K562 (cell line): ENCODE data around the gene ALDH16A1. TPM values are rescaled to one million over a fixed set of nuclear protein-coding genes. Genes with fewer than 3 reads are reported as not detected.

Experiments used
- CHD2 ChIP-seq: IDR thresholded peaks from 2 replicates; pipeline ENCODE4 v1.6.1; 2011; ENCODE audit warnings: low read depth, low read length
- CREB1 ChIP-seq, 2 experiments: sonication (generic) in 1 of 2; formaldehyde crosslinking in 1 of 2; IDR thresholded peaks; 2 replicates each; pipeline versions ENCODE4 v1.6.1 to v1.8.0; 2012 to 2022; ENCODE audit warnings: inconsistent platforms in 1 of 2, mild to moderate bottlenecking in 1 of 2, missing genetic modification reagents in 1 of 2, moderate library complexity in 1 of 2
- FUS ChIP-seq: fragments of 200-400 bp; formaldehyde crosslinking; optimal IDR thresholded peaks from 2 replicates; pipeline ENCODE3; 2017; ENCODE audit warnings: low read depth, low read length
- HMG20A ChIP-seq: fragments of 450-650 bp; formaldehyde crosslinking; conservative IDR thresholded peaks from 2 replicates; pipeline ENCODE4 v1.4.0; 2020; ENCODE audit warnings: mild to moderate bottlenecking, mixed read lengths
- KAT7 ChIP-seq: sonication (generic); formaldehyde crosslinking; IDR thresholded peaks from 2 replicates; pipeline ENCODE4 v1.8.0; 2022; ENCODE audit warnings: missing genetic modification reagents, mild to moderate bottlenecking, borderline replicate concordance
- NR2C2 ChIP-seq, 2 experiments: fragments of 200-800 bp in 1 of 2; sonication (Bioruptor generic) in 1 of 2; sonication (generic) in 1 of 2; formaldehyde crosslinking in 1 of 2; IDR thresholded peaks; 2 replicates each; pipeline versions ENCODE4 v1.6.1 to v1.8.0; 2016 to 2022; ENCODE audit warnings: mild to moderate bottlenecking in 1 of 2, missing compliant biosample characterization in 1 of 2, missing genetic modification characterization in 1 of 2, missing genetic modification reagents in 1 of 2
- POLR2B ChIP-seq: fragments of 450-650 bp; IDR thresholded peaks from 2 replicates; pipeline ENCODE4 v1.6.1; 2018; ENCODE audit warnings: low read depth; ENCODE audit not compliant: partially characterized antibody
- RBFOX2 ChIP-seq: fragments of 200-400 bp; formaldehyde crosslinking; IDR thresholded peaks from 2 replicates; pipeline ENCODE4 v1.6.1; 2017; ENCODE audit warnings: low read depth, mild to moderate bottlenecking, low read length, moderate library complexity
- SRSF1 ChIP-seq: fragments of 200-400 bp; formaldehyde crosslinking; IDR thresholded peaks from 2 replicates; pipeline ENCODE4 v1.6.1; 2017; ENCODE audit warnings: mild to moderate bottlenecking, low read depth, low read length, moderate library complexity
- TFAM ChIP-seq: fragments of 250-450 bp; sonication (Bioruptor Pico); conservative IDR thresholded peaks from 2 replicates; pipeline ENCODE4 v1.5.0; 2021; ENCODE audit warnings: mild to moderate bottlenecking, moderate library complexity
- ZNF354B ChIP-seq: fragments of 250-450 bp; sonication (Bioruptor Pico); IDR thresholded peaks from 2 replicates; pipeline ENCODE4 v1.4.0; 2020
- polyA plus RNA-seq, 8 experiments: library from polyadenylated mRNA; depleted of rRNA in 4 of 8; stranded (reverse) in 5 of 8; unstranded in 3 of 8; fragments of >200 nt; fragmentation: Nextera tagmentation in 2 of 8; fragmentation: Illumina TruSeq in 1 of 8; extraction: Ambion mirVana in 2 of 8; extraction: Trizol in 1 of 8; gene quantifications; 2 replicates each; pipeline versions ENCODE4 v1.2.1 to v1.2.3, GENCODE V29; 2011 to 2014; ENCODE audit warnings: inconsistent platforms in 1 of 8, missing spikeins in 1 of 8
- total RNA-seq, 7 experiments: library from RNA; depleted of rRNA in 6 of 7; stranded (reverse); fragments of >200 nt in 6 of 7; fragmentation: Illumina TruSeq in 2 of 7; extraction: Trizol in 2 of 7; gene quantifications; 2 replicates each; pipeline versions ENCODE4 v1.2.1 to v1.2.3, GENCODE V29; 2011 to 2021; ENCODE audit warnings: low replicate concordance in 1 of 7
- TF ChIP-seq, protein P1 (sequence below), 2 experiments: fragments of 450-650 bp; IDR thresholded peaks; 2 replicates each; pipeline ENCODE4 v1.6.1; 2018; ENCODE audit warnings: mild to moderate bottlenecking in 2 of 2, low read depth in 1 of 2; ENCODE audit not compliant: partially characterized antibody in 2 of 2
- TF ChIP-seq, protein P2 (sequence below): fragments of 250-450 bp; sonication (Bioruptor Pico); IDR thresholded peaks from 2 replicates; pipeline ENCODE4 v1.4.0; 2020; ENCODE audit warnings: mild to moderate bottlenecking, moderate library complexity
- TF ChIP-seq, protein P3 (sequence below), 3 experiments: fragments of 200-800 bp in 1 of 3; fragments of 250-450 bp in 1 of 3; fragments of 450-650 bp in 1 of 3; sonication (Bioruptor Pico) in 1 of 3; sonication (Bioruptor generic) in 1 of 3; formaldehyde crosslinking in 1 of 3; IDR thresholded peaks; 2 replicates each; pipeline versions ENCODE4 v1.6.1 to v1.8.0; 2016 to 2022; ENCODE audit warnings: mild to moderate bottlenecking in 2 of 3, missing genetic modification characterization in 2 of 3, missing compliant biosample characterization in 1 of 3, moderate library complexity in 1 of 3
- TF ChIP-seq, protein P4 (sequence below): fragments of 250-450 bp; sonication (Bioruptor Pico); IDR thresholded peaks from 2 replicates; pipeline ENCODE4 v1.5.0; 2021

Gene ALDH16A1
- total and polyA plus RNA-seq, 9 of the 15 experiments (the other 6 are each of a cell fraction or from before 2014, with no cell fraction given) = 2.2 to 52.2 (median 7.6) TPM

DNA sequence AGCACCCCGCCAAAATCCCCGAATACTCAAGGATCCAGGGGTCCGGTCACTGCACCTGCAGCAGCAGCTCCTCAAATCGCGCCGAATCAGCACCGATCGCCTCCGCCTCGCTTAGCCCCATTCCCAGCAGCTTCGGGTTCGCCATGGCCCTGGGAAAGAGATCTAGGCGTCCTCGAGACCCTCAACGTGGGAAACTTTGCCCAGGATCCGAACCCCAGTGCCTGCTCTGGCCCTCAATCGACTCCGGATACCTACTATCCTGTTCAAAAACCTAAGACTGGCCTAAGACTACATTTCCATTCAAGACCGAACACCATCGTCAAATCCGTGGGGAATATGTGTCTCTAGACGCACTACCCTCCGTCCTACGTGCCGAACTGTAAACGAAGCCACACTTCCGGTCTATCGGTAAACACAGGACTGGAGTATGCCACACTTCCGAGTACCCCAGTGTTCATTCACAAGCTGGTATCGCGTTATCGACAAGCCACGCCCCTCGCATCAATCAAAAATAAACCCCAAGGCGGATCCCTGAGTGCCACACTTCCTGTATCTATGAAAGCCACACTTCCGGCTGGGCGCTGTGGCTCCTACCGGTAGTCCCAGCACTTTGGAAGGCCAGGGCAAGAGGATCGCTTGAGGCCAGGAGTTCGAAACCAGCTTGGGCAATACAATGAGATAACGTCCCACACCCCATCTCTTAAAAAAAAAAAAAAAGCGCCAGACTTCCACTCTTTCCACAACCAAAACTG lies 1.4 kb upstream of the ALDH16A1 start, which contains the start of gene PIH1D1 (continued):
- TF ChIP-seq POLR2B (peak; percentile 75), NR2C2 (CRISPR knock-in tag; IDR thresholded peaks at IDR 0.05) (0 out of 2 replicates have a peak, but pooled peaks have one; percentile 16), NR2C2 (tag; IDR thresholded peaks at IDR 0.05) (no peak; the same call in 1 of the 2 replicates), ZNF354B (CRISPR knock-in tag) (no peak), HMG20A (no peak), RBFOX2 (peak; percentile 72), SRSF1 (no peak), CREB1 (IDR thresholded peaks at IDR 0.05) (peak; percentile 47; the same call in 1 of the 2 replicates), CREB1 (CRISPR knock-in tag; IDR thresholded peaks at IDR 0.05) (peak; percentile 57; the same call in 1 of the 2 replicates), TFAM (CRISPR knock-in tag) (no peak), CHD2 (peak; percentile 97), FUS (no peak), KAT7 (CRISPR knock-in tag) (0 out of 2 replicates have a peak, but pooled peaks have one; percentile 57)
- TF ChIP-seq, protein P1, sequence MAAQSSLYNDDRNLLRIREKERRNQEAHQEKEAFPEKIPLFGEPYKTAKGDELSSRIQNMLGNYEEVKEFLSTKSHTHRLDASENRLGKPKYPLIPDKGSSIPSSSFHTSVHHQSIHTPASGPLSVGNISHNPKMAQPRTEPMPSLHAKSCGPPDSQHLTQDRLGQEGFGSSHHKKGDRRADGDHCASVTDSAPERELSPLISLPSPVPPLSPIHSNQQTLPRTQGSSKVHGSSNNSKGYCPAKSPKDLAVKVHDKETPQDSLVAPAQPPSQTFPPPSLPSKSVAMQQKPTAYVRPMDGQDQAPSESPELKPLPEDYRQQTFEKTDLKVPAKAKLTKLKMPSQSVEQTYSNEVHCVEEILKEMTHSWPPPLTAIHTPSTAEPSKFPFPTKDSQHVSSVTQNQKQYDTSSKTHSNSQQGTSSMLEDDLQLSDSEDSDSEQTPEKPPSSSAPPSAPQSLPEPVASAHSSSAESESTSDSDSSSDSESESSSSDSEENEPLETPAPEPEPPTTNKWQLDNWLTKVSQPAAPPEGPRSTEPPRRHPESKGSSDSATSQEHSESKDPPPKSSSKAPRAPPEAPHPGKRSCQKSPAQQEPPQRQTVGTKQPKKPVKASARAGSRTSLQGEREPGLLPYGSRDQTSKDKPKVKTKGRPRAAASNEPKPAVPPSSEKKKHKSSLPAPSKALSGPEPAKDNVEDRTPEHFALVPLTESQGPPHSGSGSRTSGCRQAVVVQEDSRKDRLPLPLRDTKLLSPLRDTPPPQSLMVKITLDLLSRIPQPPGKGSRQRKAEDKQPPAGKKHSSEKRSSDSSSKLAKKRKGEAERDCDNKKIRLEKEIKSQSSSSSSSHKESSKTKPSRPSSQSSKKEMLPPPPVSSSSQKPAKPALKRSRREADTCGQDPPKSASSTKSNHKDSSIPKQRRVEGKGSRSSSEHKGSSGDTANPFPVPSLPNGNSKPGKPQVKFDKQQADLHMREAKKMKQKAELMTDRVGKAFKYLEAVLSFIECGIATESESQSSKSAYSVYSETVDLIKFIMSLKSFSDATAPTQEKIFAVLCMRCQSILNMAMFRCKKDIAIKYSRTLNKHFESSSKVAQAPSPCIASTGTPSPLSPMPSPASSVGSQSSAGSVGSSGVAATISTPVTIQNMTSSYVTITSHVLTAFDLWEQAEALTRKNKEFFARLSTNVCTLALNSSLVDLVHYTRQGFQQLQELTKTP (IDR thresholded peaks at IDR 0.05; ENCODE audit: low read depth in 1 of 2, partially characterized antibody in 2 of 2) = peak in 1 of 2 experiments; percentile 61
- TF ChIP-seq, protein P2, sequence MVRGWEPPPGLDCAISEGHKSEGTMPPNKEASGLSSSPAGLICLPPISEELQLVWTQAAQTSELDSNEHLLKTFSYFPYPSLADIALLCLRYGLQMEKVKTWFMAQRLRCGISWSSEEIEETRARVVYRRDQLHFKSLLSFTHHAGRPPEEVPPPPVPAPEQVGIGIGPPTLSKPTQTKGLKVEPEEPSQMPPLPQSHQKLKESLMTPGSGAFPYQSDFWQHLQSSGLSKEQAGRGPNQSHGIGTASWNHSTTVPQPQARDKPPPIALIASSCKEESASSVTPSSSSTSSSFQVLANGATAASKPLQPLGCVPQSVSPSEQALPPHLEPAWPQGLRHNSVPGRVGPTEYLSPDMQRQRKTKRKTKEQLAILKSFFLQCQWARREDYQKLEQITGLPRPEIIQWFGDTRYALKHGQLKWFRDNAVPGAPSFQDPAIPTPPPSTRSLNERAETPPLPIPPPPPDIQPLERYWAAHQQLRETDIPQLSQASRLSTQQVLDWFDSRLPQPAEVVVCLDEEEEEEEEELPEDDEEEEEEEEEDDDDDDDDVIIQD (CRISPR knock-in tag) = no peak
- TF ChIP-seq, protein P3, sequence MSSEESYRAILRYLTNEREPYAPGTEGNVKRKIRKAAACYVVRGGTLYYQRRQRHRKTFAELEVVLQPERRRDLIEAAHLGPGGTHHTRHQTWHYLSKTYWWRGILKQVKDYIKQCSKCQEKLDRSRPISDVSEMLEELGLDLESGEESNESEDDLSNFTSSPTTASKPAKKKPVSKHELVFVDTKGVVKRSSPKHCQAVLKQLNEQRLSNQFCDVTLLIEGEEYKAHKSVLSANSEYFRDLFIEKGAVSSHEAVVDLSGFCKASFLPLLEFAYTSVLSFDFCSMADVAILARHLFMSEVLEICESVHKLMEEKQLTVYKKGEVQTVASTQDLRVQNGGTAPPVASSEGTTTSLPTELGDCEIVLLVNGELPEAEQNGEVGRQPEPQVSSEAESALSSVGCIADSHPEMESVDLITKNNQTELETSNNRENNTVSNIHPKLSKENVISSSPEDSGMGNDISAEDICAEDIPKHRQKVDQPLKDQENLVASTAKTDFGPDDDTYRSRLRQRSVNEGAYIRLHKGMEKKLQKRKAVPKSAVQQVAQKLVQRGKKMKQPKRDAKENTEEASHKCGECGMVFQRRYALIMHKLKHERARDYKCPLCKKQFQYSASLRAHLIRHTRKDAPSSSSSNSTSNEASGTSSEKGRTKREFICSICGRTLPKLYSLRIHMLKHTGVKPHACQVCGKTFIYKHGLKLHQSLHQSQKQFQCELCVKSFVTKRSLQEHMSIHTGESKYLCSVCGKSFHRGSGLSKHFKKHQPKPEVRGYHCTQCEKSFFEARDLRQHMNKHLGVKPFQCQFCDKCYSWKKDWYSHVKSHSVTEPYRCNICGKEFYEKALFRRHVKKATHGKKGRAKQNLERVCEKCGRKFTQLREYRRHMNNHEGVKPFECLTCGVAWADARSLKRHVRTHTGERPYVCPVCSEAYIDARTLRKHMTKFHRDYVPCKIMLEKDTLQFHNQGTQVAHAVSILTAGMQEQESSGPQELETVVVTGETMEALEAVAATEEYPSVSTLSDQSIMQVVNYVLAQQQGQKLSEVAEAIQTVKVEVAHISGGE (CRISPR knock-in tag; IDR thresholded peaks at IDR 0.05) = peak in 2 of 3 experiments; percentile 53 to 95; a peak in 4 of 6 replicates
- TF ChIP-seq, protein P4, sequence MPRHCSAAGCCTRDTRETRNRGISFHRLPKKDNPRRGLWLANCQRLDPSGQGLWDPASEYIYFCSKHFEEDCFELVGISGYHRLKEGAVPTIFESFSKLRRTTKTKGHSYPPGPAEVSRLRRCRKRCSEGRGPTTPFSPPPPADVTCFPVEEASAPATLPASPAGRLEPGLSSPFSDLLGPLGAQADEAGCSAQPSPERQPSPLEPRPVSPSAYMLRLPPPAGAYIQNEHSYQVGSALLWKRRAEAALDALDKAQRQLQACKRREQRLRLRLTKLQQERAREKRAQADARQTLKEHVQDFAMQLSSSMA (CRISPR knock-in tag) = peak; percentile 99
